ENCODE data around the gene ZNF613.
"Not testable (repeated sequence)": the region's sequence is repeated elsewhere in the genome, so short reads cannot be mapped to it uniquely, and the experiment has no call there.

The ZNF613 gene

DNA sequence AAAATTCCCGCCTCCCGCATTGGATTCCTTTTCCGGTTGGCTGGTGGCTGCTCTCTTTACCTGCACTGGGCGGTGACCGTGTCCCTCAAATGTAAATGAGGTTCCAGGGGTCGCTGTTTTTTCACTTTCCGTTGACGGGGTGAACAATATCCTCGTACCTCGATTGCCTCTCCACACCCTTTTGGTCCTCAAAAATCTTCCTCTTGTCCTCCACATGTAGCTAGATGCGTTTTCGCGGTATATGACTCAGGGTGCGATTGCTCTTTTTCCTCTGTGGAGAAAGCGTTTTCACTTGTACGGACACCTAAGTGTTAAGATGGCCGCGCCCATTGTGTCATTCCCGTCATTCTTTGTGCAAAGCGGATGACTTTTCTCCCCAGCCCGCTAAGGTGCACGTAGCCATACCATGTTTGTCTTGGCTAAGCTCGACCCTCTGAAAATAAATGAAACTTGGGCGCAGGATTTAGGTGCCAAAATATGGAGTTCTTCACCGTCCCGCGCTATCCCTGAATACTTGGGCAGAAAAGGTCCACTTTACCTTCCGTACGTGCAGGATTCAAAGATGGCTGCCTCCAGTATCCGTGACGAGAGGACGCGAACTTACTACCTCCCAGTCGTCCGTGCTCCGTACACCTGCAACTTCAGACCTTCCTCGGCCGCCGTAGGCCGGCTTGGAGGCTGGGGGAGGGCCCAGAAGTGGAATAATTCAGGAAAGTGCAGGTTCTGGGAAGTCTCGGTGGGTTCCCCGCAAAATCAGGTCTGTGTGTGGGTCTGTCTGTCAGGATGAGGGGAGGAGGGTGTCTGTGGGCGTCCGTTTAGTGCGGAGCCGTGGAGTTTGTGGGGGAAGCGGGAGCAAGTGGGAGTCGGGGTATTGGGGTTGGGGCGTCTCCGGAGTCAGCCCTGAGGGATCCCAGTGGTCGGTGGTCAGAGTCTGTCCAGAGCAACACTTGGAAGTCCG lies at the start of gene ZNF613:
ZNF613 (plus strand) TSS at position 689 of the 958 bp plus-strand sequence. CDS start 8,749 bp downstream, outside the sequence.
- H3K4me1 Mint-ChIP-seq (ENCODE audit: low read depth), result peaks cover 25% of the 10 kb centered on the region
- peaks cover 91% of the 10 kb centered on the region for H3K36me3 Mint-ChIP-seq (ENCODE audit: low read depth)
- H3K9me3 Mint-ChIP-seq, result peaks cover 75% of the 10 kb centered on the region
- peak; percentile 88 for DNase-seq
- H3K4me3 Mint-ChIP-seq, result peak within 1 kb of the TSS; percentile 99
- H3K27me3 Mint-ChIP-seq, result no peaks in the 10 kb centered on the region
- peak within 1 kb of the TSS; percentile 96 for H3K27ac Mint-ChIP-seq

DNA sequence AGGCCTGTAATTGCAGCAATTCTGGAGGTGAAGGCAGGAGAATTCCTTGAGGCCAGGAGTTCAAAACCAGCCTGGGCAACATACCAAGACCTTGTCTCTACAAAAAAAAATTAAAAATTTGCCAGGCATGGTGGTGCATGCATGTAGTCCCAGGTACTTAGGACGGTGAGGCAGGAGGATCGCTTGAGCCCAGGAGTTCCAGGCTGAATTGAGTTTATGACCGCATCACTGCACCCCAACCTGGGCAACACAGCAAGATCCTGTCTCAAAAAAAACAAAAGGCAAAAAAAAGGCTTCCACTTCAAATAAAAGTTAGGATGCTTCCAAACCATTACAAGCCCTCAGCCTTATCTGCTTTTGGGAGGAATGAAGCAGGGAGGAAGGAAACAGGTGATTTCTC lies 44.8 kb upstream of the ZNF613 start:
- peaks cover 99% of the 10 kb centered on the region for H3K36me3 Mint-ChIP-seq (ENCODE audit: low read depth)

DNA sequence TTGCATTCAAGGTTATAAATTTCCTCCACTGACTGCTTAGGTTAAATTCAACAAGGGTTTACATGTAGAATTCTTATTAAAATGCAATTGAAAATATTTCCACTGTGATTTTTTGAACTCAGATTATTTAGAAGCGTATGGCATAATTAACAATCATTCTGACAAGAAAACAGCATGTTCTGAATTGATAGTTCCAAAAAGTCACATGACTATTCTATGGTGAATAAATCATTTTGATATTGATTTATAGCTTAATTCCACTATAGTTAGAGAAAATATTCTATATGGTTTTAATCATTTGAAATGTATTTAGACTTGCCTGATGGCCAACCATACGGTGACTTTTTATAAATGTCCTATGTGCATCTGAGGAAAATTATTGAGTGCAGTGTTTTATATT lies 42.6 kb upstream of the ZNF613 start:
- peaks cover 6% of the 10 kb centered on the region for H3K4me1 Mint-ChIP-seq (ENCODE audit: low read depth)
- H3K36me3 Mint-ChIP-seq (ENCODE audit: low read depth), result peaks cover 99% of the 10 kb centered on the region
- no peak for DNase-seq
- no peaks in the 10 kb centered on the region for H3K27me3 Mint-ChIP-seq
- H3K27ac Mint-ChIP-seq, result no peak overlapping the region
- H3K4me3 Mint-ChIP-seq, result no peak overlapping the region
- peaks cover 70% of the 10 kb centered on the region for H3K9me3 Mint-ChIP-seq

More for the DNA sequence above, 44.8 kb upstream of the ZNF613 start:
- H3K4me3 Mint-ChIP-seq, result no peak overlapping the region
- peaks cover 1% of the 10 kb centered on the region for H3K4me1 Mint-ChIP-seq (ENCODE audit: low read depth)
- no peak overlapping the region for H3K27ac Mint-ChIP-seq
- no peaks in the 10 kb centered on the region for H3K27me3 Mint-ChIP-seq
- peaks cover 64% of the 10 kb centered on the region for H3K9me3 Mint-ChIP-seq
- DNase-seq, result no peak

- DNase-seq, result peak; percentile 69
- Mint-ChIP-seq H3K4me3 (peak within 1 kb of the TSS; percentile 84), H3K36me3 (ENCODE audit: low read depth) (peaks cover 98% of the 10 kb centered on the region), H3K9me3 (peaks cover 73% of the 10 kb centered on the region), H3K27me3 (no peaks in the 10 kb centered on the region), H3K4me1 (ENCODE audit: low read depth) (peaks cover 6% of the 10 kb centered on the region), H3K27ac (peak within 1 kb of the TSS; percentile 77)
Observed at GRCh38 chr19:51887522-51888498, 39.5 kb upstream of the ZNF613 start, which contains the start of gene ZNF577. Gene ZNF577, minus strand, starts transcription at chr19:51887951. Its CDS starts 7,569 bp downstream, at chr19:51880382.

DNA sequence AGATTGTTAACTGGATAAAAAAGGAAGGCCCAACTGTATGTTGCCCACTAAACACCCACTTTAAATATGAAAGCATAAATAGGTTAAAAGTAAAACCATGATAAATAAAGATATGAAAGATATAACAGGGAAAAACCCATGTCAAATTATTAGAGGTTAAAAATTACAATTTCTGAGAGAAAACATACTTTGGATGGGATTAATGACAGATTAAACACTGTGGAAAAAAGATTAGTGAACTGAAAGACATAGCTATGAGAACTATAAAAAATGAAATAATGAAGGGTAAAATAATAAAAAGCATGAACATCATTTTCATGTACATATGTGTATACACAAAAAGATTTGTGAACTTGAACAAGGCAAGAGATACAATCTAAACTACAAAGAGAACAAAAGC lies 37.3 kb upstream of the ZNF613 start:
- Mint-ChIP-seq H3K4me3 (no peak overlapping the region), H3K9me3 (peaks cover 79% of the 10 kb centered on the region), H3K27ac (no peak overlapping the region), H3K4me1 (ENCODE audit: low read depth) (peaks cover 9% of the 10 kb centered on the region), H3K36me3 (ENCODE audit: low read depth) (peaks cover 98% of the 10 kb centered on the region), H3K27me3 (no peaks in the 10 kb centered on the region)
- no peak for DNase-seq

DNA sequence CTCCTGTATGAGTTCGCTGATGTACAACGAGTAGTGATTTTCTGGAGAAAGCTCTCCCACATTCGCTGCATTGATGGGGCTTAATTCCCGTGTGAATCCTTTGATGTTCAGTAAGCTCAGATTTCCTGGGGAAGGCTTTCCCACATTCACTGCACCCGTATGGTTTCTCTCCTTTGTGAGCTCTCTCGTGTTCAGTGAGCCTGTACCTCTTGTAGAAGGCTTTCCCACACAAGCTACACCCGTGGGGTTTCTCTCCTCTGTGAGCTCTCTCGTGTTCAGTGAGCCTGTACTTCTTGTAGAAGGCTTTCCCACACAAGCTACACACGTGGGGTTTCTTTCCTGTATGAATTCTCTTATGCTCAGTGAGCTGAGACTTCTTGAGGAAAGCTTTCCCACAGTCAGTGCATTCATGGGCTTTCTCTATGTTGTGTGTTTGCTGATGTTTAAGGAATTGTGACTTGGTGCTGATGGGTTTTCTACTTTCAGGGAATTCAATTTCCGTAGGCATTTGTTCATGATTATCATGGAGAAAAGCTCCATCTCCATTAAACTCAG lies 36.0 kb upstream of the ZNF613 start:
- peaks cover 99% of the 10 kb centered on the region for H3K36me3 Mint-ChIP-seq (ENCODE audit: low read depth)
- no peaks in the 10 kb centered on the region for H3K27me3 Mint-ChIP-seq
- DNase-seq, result no peak
- peaks cover 77% of the 10 kb centered on the region for H3K9me3 Mint-ChIP-seq
- no peak overlapping the region for H3K27ac Mint-ChIP-seq
- peaks cover 9% of the 10 kb centered on the region for H3K4me1 Mint-ChIP-seq (ENCODE audit: low read depth)
- no peak overlapping the region for H3K4me3 Mint-ChIP-seq

DNA sequence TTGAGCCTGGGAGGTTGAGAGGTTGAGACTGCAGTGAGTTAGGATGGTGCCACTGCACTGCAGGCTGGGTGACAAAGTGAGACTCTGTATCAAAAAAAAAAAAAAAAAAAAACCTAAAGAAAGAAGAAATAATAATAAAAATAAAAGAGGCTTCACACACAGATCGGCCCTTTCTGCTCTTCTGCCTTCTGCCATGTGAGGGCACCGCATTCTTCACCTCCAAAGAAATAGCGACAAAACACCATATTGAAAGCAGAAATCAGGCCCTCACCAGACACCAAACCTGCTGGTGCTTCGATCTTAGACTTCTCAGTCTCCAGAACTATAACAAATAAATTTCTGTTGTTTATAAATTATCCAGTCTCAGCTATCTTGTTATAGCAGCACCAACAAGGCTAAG lies 25.4 kb upstream of the ZNF613 start:
- H3K27ac Mint-ChIP-seq, result no peak overlapping the region
- no peak for DNase-seq
- peaks cover 21% of the 10 kb centered on the region for H3K4me1 Mint-ChIP-seq (ENCODE audit: low read depth)
- H3K36me3 Mint-ChIP-seq (ENCODE audit: low read depth), result peaks cover 99% of the 10 kb centered on the region
- no peak overlapping the region for H3K4me3 Mint-ChIP-seq
- H3K27me3 Mint-ChIP-seq, result peaks cover 9% of the 10 kb centered on the region
- H3K9me3 Mint-ChIP-seq, result peaks cover 62% of the 10 kb centered on the region

DNA sequence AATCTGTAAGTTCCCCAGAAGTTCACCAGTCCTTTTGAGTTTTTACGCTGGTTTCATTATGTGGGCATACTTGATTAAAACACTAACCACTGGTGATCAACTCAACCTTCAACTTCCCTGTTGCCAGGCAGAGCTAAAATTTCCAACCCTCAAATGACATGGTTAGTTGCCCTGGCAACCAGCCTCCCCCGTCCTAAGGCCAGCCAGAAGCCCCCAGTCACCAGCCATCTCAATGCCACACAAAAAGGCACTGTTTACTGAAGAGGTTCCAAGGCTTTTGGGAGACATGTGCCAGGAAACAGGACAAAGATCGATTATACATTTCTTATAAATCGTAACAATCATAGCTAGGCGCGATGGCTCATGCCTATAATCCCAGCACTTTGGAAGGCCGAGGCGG lies 24.1 kb upstream of the ZNF613 start:
- DNase-seq, result no peak
- Mint-ChIP-seq H3K4me1 (ENCODE audit: low read depth) (peaks cover 21% of the 10 kb centered on the region), H3K36me3 (ENCODE audit: low read depth) (peaks cover 96% of the 10 kb centered on the region), H3K9me3 (peaks cover 63% of the 10 kb centered on the region), H3K4me3 (peak overlapping the region; percentile 91), H3K27me3 (peaks cover 21% of the 10 kb centered on the region), H3K27ac (peak overlapping the region; percentile 96)

DNA sequence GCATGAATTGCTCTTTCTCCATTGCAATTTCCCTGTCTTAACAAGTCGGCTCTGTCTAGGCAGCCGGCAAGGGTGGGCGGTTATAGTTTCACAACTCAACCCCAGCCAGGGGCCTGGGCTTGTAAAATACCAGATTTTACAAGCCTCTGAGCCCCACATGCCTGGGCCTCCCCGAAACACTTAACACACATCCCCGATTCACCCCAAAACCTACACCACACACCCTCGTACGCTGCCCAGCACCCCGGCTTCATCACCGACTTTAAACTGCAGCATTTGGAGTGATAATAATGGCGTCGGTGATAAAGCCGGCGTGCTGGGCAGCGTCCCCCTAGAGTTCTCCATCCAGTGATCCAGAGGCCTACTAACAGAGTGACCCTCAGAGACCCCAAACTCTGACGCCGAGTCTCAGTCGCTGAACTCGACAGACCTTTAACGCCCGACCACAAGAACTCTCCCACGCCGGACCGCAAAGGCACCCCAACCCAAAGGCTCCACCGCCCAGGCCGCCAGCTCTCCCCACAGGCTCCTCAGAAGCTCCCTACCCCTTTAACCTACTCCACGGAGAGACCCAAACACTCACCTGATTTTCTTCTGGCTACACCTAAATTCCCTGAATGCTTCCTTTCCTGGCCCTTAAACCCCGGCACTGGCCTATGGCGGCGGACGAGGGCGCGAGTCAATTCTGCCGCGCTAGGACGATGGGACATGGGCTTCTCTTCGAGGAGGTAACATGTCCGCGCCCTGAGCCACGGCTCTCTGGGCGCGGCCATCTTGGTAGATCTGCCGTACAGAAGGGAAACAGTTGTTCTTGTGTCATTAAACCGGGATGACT lies 22.7 kb upstream of the ZNF613 start, which contains the start of gene ZNF649:
ZNF649 (minus strand) TSS at position 687 of the 835 bp plus-strand sequence. CDS start 4,910 bp downstream, outside the sequence.
- H3K36me3 Mint-ChIP-seq (ENCODE audit: low read depth), result peaks cover 93% of the 10 kb centered on the region
- peaks cover 70% of the 10 kb centered on the region for H3K9me3 Mint-ChIP-seq
- H3K27me3 Mint-ChIP-seq, result peaks cover 32% of the 10 kb centered on the region
- H3K4me3 Mint-ChIP-seq, result peak within 1 kb of the TSS; percentile 91
- peaks cover 21% of the 10 kb centered on the region for H3K4me1 Mint-ChIP-seq (ENCODE audit: low read depth)
- H3K27ac Mint-ChIP-seq, result peak within 1 kb of the TSS; percentile 96
- peak; percentile 85 for DNase-seq

DNA sequence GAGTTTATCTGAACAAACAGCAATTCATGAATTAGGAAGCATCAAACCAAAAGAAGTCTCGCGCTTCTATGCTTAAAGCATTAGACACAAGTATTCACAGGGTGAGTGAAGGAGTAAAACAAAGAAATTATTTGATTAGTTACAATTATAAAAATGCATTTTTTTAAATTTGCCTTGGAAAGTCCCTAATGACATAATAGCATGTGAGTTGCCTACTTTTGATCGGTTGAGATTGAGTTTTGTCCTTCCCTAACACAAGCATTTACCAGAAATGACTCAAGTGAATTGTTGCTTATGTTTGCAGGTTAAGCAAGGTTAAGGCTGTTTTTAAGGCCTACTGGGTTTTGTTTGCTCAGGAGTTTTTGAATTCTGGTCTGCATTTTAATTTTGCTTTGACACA lies 22.1 kb upstream of the ZNF613 start:
- Mint-ChIP-seq H3K4me1 (ENCODE audit: low read depth) (peaks cover 21% of the 10 kb centered on the region), H3K4me3 (peak overlapping the region; percentile 91), H3K27ac (no peak overlapping the region), H3K9me3 (peaks cover 69% of the 10 kb centered on the region), H3K27me3 (peaks cover 37% of the 10 kb centered on the region), H3K36me3 (ENCODE audit: low read depth) (peaks cover 91% of the 10 kb centered on the region)
- no peak for DNase-seq

- not testable (repeated sequence) for H3K4me3 Mint-ChIP-seq, H3K27ac Mint-ChIP-seq, DNase-seq
- peaks cover 21% of the 10 kb centered on the region for H3K4me1 Mint-ChIP-seq (ENCODE audit: low read depth)
- H3K36me3 Mint-ChIP-seq (ENCODE audit: low read depth), result peaks cover 89% of the 10 kb centered on the region
- peaks cover 39% of the 10 kb centered on the region for H3K27me3 Mint-ChIP-seq
- peaks cover 68% of the 10 kb centered on the region for H3K9me3 Mint-ChIP-seq
Observed at GRCh38 chr19:51905639-51906038, 21.6 kb upstream of the ZNF613 start.

- Mint-ChIP-seq H3K4me1 (ENCODE audit: low read depth) (peaks cover 21% of the 10 kb centered on the region), H3K9me3 (peaks cover 67% of the 10 kb centered on the region), H3K36me3 (ENCODE audit: low read depth) (peaks cover 87% of the 10 kb centered on the region), H3K27me3 (peaks cover 39% of the 10 kb centered on the region)
- H3K27ac Mint-ChIP-seq, DNase-seq, H3K4me3 Mint-ChIP-seq: not testable (repeated sequence)
Observed at GRCh38 chr19:51906108-51906507, 21.2 kb upstream of the ZNF613 start.

- not testable (repeated sequence) for H3K27ac Mint-ChIP-seq, DNase-seq, H3K4me3 Mint-ChIP-seq
- Mint-ChIP-seq H3K9me3 (peaks cover 71% of the 10 kb centered on the region), H3K4me1 (ENCODE audit: low read depth) (peaks cover 14% of the 10 kb centered on the region), H3K27me3 (peaks cover 39% of the 10 kb centered on the region), H3K36me3 (ENCODE audit: low read depth) (peaks cover 74% of the 10 kb centered on the region)
Observed at GRCh38 chr19:51907981-51908380, 19.3 kb upstream of the ZNF613 start.
